AG09319 (cell line): Measurements from ENCODE around the gene LENEP.
"Not testable (repeated sequence)": the region's sequence is repeated elsewhere in the genome, so short reads cannot be mapped to it uniquely, and the experiment has no call there.

Experiments
- DNase-seq: peaks from one replicate; pipeline ENCODE4 v3.0.0-alpha.2; 2010; ENCODE audit warnings: low read depth; ENCODE audit errors: extremely low read depth
- TF ChIP-seq, protein P1 (sequence below): IDR thresholded peaks from 2 replicates; pipeline ENCODE4 v1.5.1; 2011; ENCODE audit warnings: low read depth, mild to moderate bottlenecking, inconsistent platforms, low read length, moderate library complexity

The LENEP gene

DNA sequence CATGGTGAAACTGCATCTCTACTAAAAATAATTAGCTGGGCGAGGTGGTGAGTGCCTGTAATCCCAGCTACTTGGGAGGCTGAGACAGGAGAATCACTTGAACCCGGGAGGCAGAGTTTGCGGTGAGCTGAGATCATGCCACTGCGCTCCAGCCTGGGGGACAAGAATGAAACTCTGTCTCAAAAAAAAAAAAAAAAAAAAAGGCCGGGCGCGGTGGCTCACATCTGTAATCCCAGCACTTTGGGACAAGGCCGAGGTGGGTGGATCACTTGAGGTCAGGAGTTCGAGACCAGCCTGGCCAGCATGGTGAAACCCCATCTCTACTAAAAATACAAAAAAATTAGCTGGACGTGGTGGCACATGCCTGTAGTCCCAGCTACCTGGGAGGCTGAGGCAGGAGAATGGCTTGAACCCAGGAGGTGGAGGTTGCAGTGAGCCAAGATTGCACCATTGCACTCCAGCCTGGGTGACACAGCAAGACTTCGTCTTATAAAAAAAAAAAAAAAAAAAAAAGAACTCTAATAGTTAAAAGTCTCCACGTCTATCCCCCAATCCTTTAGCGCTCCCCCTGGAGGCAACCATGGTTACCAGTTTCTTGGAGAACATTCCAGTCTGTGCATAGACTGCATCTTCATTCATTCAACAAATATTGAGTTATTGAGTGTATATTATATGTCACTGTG lies 2.1 kb downstream of the LENEP start:
- DNase-seq, result not testable (repeated sequence)

DNA sequence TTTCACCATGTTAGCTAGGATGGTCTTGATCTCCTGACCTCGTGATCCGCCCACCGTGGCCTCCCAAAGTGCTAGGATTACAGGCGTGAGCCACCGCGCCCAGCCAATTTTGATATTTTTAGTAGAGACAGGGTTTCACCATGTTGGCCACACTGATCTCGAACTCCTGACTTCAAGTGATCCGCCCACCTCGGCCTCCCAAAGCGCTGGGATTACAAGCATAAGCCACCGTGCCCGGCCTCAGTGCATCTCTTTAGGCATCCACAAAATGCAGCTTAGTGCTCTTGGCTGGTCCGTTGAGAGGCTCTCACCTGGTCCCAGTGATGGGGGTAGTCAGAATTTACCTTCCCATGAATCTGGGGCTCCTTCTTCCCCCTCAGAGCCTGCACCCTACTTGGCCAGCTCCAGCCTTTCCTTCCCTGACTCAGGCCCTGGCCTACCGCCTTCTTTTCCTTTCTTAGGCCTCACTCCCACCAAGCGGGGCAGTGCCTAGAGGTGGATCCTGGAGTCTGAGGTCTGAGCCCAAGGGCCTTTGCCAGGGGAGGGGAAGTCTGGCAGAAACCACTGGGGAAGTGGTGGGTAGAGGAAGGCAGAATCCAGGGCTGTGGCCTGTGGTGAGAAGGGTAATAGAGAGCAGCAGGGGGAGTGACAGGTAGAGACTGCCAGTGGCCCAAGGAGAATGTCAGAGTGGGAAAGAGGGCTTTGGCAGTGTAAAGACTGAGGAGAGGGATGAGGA lies 3.7 kb downstream of the LENEP start:
- no peak for DNase-seq
- TF ChIP-seq, protein P1, sequence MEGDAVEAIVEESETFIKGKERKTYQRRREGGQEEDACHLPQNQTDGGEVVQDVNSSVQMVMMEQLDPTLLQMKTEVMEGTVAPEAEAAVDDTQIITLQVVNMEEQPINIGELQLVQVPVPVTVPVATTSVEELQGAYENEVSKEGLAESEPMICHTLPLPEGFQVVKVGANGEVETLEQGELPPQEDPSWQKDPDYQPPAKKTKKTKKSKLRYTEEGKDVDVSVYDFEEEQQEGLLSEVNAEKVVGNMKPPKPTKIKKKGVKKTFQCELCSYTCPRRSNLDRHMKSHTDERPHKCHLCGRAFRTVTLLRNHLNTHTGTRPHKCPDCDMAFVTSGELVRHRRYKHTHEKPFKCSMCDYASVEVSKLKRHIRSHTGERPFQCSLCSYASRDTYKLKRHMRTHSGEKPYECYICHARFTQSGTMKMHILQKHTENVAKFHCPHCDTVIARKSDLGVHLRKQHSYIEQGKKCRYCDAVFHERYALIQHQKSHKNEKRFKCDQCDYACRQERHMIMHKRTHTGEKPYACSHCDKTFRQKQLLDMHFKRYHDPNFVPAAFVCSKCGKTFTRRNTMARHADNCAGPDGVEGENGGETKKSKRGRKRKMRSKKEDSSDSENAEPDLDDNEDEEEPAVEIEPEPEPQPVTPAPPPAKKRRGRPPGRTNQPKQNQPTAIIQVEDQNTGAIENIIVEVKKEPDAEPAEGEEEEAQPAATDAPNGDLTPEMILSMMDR, result no peak

More for the DNA sequence above, 2.1 kb downstream of the LENEP start:
- TF ChIP-seq, protein P1, result peak; percentile 61

DNA sequence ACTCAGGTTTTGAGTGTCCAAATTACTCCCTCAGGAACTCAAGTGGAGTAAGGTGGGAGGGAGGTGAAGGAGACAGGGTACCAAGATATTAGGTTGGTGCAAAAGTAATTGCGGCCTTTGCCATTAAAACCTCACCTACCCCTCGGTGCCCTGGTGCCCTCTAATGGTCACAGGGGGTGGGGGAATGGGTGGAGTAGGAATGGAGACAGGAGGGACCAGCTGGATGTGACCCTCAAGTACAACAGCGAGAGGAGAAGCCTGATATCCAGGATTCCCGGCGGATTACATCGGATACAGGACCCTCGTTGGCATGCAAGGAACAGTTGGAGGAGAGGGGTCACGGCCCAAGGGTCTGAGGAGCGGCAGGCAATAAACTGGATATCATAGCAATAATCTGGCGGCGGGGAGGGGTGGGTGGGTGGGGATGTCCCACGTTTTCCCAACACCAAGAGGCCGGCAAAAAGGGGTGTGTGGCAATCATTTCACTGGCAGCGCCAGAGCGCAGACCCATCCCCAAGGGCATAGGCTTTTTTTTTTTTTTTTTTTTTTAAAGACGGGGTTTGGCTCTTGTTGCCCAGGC lies 4.9 kb downstream of the LENEP start:
- no peak for DNase-seq
- TF ChIP-seq, protein P1, result no peak

DNA sequence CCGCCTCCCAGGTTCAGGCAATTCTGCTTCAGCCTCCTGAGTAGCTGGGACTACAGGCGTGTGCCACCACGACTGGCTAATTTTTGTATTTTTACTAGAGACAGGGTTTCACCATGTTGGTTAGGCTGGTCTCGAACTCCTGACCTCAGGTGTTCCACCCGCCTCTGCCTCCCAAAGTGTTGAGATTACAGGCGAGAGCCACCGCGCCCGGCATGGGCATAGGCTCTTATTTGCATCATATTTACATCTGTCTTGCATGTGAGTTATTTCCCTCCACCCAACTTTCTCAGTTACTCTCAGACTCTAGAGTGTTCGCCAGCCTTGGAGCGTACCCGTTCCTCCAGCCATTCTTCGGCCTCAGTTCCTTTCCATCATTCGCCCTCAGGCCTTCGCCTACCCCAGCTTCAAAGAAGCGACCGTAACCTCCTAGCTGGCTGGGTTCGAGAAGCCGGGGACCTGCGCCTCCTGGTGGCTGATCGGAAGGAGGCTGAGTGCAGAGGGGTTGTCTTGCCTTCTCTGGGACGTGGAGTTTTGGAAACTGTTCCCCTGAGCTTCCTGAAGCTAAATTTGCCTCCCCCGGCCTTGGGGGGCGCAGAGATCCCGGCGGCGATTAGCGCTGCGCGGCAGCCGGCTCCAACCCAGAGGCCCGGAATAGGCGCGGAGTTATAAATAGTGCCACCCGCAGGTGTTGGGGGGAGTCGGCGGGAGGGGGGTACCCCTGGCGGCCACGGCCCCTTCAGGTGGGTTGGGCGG lies 5.6 kb downstream of the LENEP start:
- TF ChIP-seq, protein P1, result no peak; the same call in none of the 2 replicates
- DNase-seq, result no peak

DNA sequence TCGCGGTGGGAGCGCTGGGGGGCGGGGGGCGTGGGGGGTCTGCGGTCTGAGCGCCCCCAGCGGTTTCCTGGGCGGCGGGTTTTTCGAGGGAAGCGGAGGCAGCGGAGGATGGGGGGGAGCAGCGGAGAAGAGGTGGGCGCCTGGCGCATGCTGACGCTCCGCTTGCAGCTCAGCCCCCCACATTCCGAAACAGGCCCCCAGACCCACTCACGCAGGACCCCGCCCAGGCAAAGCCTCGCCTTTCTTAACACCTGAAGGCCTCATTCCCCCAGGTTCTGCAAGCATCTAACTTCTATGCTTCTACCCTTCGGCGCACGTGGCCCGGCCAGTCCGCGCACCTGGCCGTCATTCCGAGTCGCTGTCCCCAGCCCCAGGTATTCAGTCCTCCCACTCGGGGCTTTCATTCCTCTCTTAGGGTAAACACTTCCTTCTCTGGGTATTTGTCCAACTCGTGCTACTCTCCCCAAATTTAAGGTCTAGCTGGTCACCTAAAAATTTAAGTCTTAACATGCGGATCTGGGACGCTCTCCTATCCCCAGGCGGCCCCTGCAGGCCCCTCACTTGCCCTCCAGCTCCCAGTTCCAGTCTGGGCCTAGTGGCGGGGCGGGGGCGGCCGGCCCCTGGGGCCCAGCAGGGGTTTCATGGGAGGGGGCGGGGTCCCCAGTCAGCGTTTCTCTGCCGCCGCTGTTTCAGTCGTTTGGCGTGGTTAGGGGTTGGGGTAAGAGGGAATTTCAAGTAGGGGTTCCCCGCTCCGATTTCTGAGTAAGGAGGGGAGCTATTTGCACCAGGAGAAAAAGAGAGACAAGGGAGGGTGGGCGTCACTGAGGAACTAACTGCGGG lies 6.4 kb downstream of the LENEP start:
- TF ChIP-seq, protein P1, result no peak
- no peak for DNase-seq

DNA sequence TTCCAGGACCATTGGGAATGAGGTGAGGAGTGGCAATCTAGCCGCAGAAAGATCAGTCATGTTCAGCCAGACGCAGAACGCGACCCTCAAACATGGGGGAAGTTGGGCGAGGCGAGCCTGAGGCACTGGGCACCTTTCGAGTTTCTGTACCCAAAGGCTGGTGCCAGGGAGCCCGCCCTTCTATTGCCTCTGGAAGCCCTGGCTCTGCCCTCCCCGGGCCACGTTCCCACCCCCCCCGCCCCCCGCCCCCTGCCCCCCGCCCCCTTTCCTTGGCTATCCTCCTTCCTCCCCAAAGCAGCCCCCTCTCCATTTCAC lies 7.0 kb downstream of the LENEP start:
- no peak for DNase-seq

More for the DNA sequence above, 7.0 kb downstream of the LENEP start:
- TF ChIP-seq, protein P1, result no peak
